HCT116 (cell line): ENCODE measurements around the gene TMEM185B. TPM values are rescaled to one million over a fixed set of nuclear protein-coding genes. Genes with fewer than 3 reads are reported as not detected.

Experiments used
- ATAC-seq: fragments of 200-7000 bp; cut with Tn5 transposase; 2 replicates; pipeline ENCODE4 v1.9.1; 2020; ENCODE audit warnings: mild to moderate bottlenecking, moderate library complexity
- BruUV-seq: library from RNA; stranded (reverse); fragments of 400-500 nt; replicated peaks from 2 replicates; lab custom pipeline; 2021; lab: Mats Ljungman, UMichigan
- CTCF ChIA-PET: fragments of 300-600 bp; sonication (Branson Sonifier 250); formaldehyde crosslinking; loops from one replicate; lab custom pipeline; 2021; ENCODE audit warnings: antibody characterized with exemption; lab: Charles Lee
- POLR2A ChIA-PET: fragments of 300-600, 350-600 bp; sonication (Branson Sonifier 250); formaldehyde crosslinking; loops from one replicate; lab custom pipeline; 2021; ENCODE audit warnings: antibody characterized with exemption; lab: Charles Lee
- RAD21 ChIA-PET, 2 experiments: fragments of 300-600 bp; sonication (Branson Sonifier 250); formaldehyde crosslinking; loops; one replicate each; lab custom pipeline; 2023; ENCODE audit warnings: low total read pairs in 2 of 2; ENCODE audit not compliant: uncharacterized antibody in 2 of 2, unreplicated experiment in 2 of 2, low non-redundant PET in 1 of 2; lab: Charles Lee
- DNase-seq: peaks from one replicate; pipeline ENCODE4 v3.0.0-alpha.2; 2010; ENCODE audit warnings: low read depth, low spot score
- H2AFZ ChIP-seq: fragments of 200-600 bp; shearing (Covaris generic), sonication (generic); 2 replicates; pipeline ENCODE4 v1.6.1; 2017; ENCODE audit warnings: low read depth, mixed run types, mixed read lengths, antibody characterized with exemption, low read length; ENCODE audit not compliant: poor library complexity, severe bottlenecking
- H3K27ac ChIP-seq: 2 replicates; pipeline ENCODE4 v1.5.1; 2012; ENCODE audit warnings: low read depth, low read length
- H3K27me3 ChIP-seq: fragments of 200-600 bp; sonication (generic); 2 replicates; pipeline ENCODE4 v1.6.1; 2016; ENCODE audit warnings: mixed run types, low read length, mixed read lengths; ENCODE audit not compliant: insufficient read depth
- H3K36me3 ChIP-seq, 2 experiments: fragments of 200-500 bp in 1 of 2; fragments of 200-600 bp in 1 of 2; sonication (Bioruptor generic) in 1 of 2; sonication (generic) in 1 of 2; 2 replicates each; pipeline versions ENCODE4 v1.5.1 to v1.6.1; 2014 to 2016; ENCODE audit warnings: low read length in 2 of 2, inconsistent platforms in 1 of 2, mixed read lengths in 1 of 2, mixed run types in 1 of 2; ENCODE audit not compliant: insufficient read depth in 2 of 2, control insufficient read depth in 1 of 2
- H3K4me1 ChIP-seq, 2 experiments: fragments of 200-600 bp in 1 of 2; sonication (generic) in 1 of 2; 2 replicates each; pipeline versions ENCODE4 v1.5.1 to v1.6.1; 2012 to 2017; ENCODE audit warnings: low read length in 2 of 2, inconsistent platforms in 1 of 2, mild to moderate bottlenecking in 1 of 2, mixed read lengths in 1 of 2, mixed run types in 1 of 2, moderate library complexity in 1 of 2; ENCODE audit not compliant: insufficient read depth in 2 of 2, control insufficient read depth in 1 of 2
- H3K4me2 ChIP-seq: fragments of 200-600 bp; sonication (generic); 2 replicates; pipeline ENCODE4 v1.6.1; 2017; ENCODE audit warnings: mixed run types, low read length, mixed read lengths
- H3K4me3 ChIP-seq, 2 experiments: fragments of 200-600 bp in 1 of 2; sonication (generic) in 1 of 2; replicated peaks in 1 of 2; 2 replicates each; pipeline ENCODE4 v1.5.1; 2011 to 2016; ENCODE audit warnings: low read length in 2 of 2, control low read depth in 1 of 2, low read depth in 1 of 2, mild to moderate bottlenecking in 1 of 2, mixed read lengths in 1 of 2, mixed run types in 1 of 2
- H3K79me2 ChIP-seq: fragments of 200-600 bp; sonication (generic); 2 replicates; pipeline ENCODE4 v1.6.1; 2017; ENCODE audit warnings: mild to moderate bottlenecking, mixed run types, low read length, moderate library complexity, mixed read lengths; ENCODE audit not compliant: insufficient read depth
- H3K9ac ChIP-seq: fragments of 200-600 bp; sonication (generic); 2 replicates; pipeline ENCODE4 v1.6.1; 2016; ENCODE audit warnings: low read length, mixed read lengths
- H3K9me2 ChIP-seq: fragments of 200-600 bp; sonication (generic), shearing (Covaris generic); 2 replicates; pipeline ENCODE4 v1.6.1; 2017; ENCODE audit warnings: mixed run types, mild to moderate bottlenecking, moderate library complexity; ENCODE audit not compliant: insufficient read depth
- H3K9me3 ChIP-seq, 2 experiments: fragments of 200-500 bp in 1 of 2; fragments of 200-600 bp in 1 of 2; sonication (Bioruptor generic) in 1 of 2; sonication (generic) in 1 of 2; 2 replicates each; pipeline ENCODE4 v1.6.1; 2014 to 2017; ENCODE audit warnings: low read length in 2 of 2, mixed read lengths in 2 of 2, inconsistent platforms in 1 of 2, low read depth in 1 of 2, mild to moderate bottlenecking in 1 of 2, mixed run types in 1 of 2, moderate library complexity in 1 of 2; ENCODE audit not compliant: control insufficient read depth in 1 of 2, insufficient read depth in 1 of 2
- H4K20me1 ChIP-seq: fragments of 200-600 bp; sonication (generic), shearing (Covaris generic); 2 replicates; pipeline ENCODE4 v1.6.1; 2017; ENCODE audit warnings: mixed run types, mild to moderate bottlenecking, moderate library complexity; ENCODE audit not compliant: insufficient read depth
- CBX3 ChIP-seq: IDR thresholded peaks from 2 replicates; pipeline ENCODE4 v1.6.1; 2012; ENCODE audit warnings: low read depth
- CTCF ChIP-seq, 3 experiments: fragments of 200-600 bp in 1 of 3; sonication (generic) in 1 of 3; IDR thresholded peaks in 2 of 3; conservative IDR thresholded peaks in 1 of 3; 2 replicates each; pipeline ENCODE4 v1.5.1; 2012 to 2017; ENCODE audit warnings: low read depth in 2 of 3, low read length in 2 of 3, antibody characterized with exemption in 1 of 3, borderline replicate concordance in 1 of 3, control low read depth in 1 of 3, mild to moderate bottlenecking in 1 of 3, mixed read lengths in 1 of 3, mixed run types in 1 of 3, moderate library complexity in 1 of 3; ENCODE audit not compliant: insufficient read depth in 1 of 3
- EGR1 ChIP-seq: IDR thresholded peaks from 2 replicates; pipeline ENCODE4 v1.6.1; 2012; ENCODE audit warnings: low read depth
- EZH2 ChIP-seq: fragments of 200-600 bp; sonication (generic); IDR thresholded peaks from 2 replicates; pipeline ENCODE4 v1.6.1; 2017; ENCODE audit warnings: antibody characterized with exemption, mixed run types
- FOSL1 ChIP-seq: IDR thresholded peaks from 2 replicates; pipeline ENCODE4 v1.6.1; 2012; ENCODE audit warnings: low read depth
- JUND ChIP-seq: IDR thresholded peaks from 2 replicates; pipeline ENCODE4 v1.6.1; 2012
- POLR2A ChIP-seq: IDR thresholded peaks from 2 replicates; pipeline ENCODE4 v1.7.0; 2011; ENCODE audit warnings: borderline replicate concordance; ENCODE audit not compliant: insufficient read depth, insufficient read length; ENCODE audit errors: extremely low read depth
- POLR2AphosphoS5 ChIP-seq: IDR thresholded peaks from 2 replicates; pipeline ENCODE4 v1.6.1; 2011; ENCODE audit warnings: mild to moderate bottlenecking, low read depth, low read length, moderate library complexity
- RAD21 ChIP-seq: IDR thresholded peaks from 2 replicates; pipeline ENCODE4 v1.6.1; 2012; ENCODE audit warnings: low read depth, mild to moderate bottlenecking
- SIN3A ChIP-seq: IDR thresholded peaks from 2 replicates; pipeline ENCODE4 v1.6.1; 2012; ENCODE audit warnings: low read depth
- SP1 ChIP-seq: IDR thresholded peaks from 2 replicates; pipeline ENCODE4 v1.6.1; 2012; ENCODE audit warnings: low read depth
- SRF ChIP-seq: IDR thresholded peaks from 2 replicates; pipeline ENCODE4 v1.6.1; 2012; ENCODE audit warnings: low read depth
- TCF7L2 ChIP-seq: IDR thresholded peaks from 2 replicates; pipeline ENCODE4 v1.7.0; 2011; ENCODE audit warnings: borderline replicate concordance, inconsistent platforms; ENCODE audit not compliant: insufficient read depth, insufficient read length; ENCODE audit errors: extremely low read depth
- YY1 ChIP-seq: IDR thresholded peaks from 2 replicates; pipeline ENCODE4 v1.6.1; 2011; ENCODE audit warnings: low read length, low read depth, moderate library complexity, mild to moderate bottlenecking; ENCODE audit not compliant: insufficient replicate concordance; ENCODE audit errors: extremely low read depth
- ZNF274 ChIP-seq: fragments of 200-500 bp; sonication (Bioruptor generic); IDR thresholded peaks from 2 replicates; pipeline ENCODE4 v1.6.1; 2014; ENCODE audit warnings: mild to moderate bottlenecking, low read depth, low read length, inconsistent platforms
- intact Hi-C: fragments of 100-400 bp; cut with micrococcal nuclease; formaldehyde crosslinking; loops from 2 replicates; pipeline ENCODE4 v1.10.0; 2022
- total RNA-seq: library from RNA; stranded (reverse); gene quantifications from one replicate; pipeline ENCODE4 v1.2.1, GENCODE V29; 2021; ENCODE audit not compliant: unreplicated experiment
- TF ChIP-seq, protein P1 (sequence below): IDR thresholded peaks from 2 replicates; pipeline ENCODE4 v1.6.1; 2012
- TF ChIP-seq, protein P2 (sequence below): IDR thresholded peaks from 2 replicates; pipeline ENCODE4 v1.6.1; 2012
- TF ChIP-seq, protein P3 (sequence below): IDR thresholded peaks from 2 replicates; pipeline ENCODE4 v1.6.1; 2011; ENCODE audit warnings: mild to moderate bottlenecking, low read length, moderate library complexity; ENCODE audit not compliant: insufficient replicate concordance; ENCODE audit errors: extremely low read depth
- TF ChIP-seq, protein P4 (sequence below): IDR thresholded peaks from 2 replicates; pipeline ENCODE4 v1.6.1; 2012; ENCODE audit warnings: low read depth

The TMEM185B gene
- total RNA-seq, 1 experiment from 2014 or later: 27.1 TPM

DNA sequence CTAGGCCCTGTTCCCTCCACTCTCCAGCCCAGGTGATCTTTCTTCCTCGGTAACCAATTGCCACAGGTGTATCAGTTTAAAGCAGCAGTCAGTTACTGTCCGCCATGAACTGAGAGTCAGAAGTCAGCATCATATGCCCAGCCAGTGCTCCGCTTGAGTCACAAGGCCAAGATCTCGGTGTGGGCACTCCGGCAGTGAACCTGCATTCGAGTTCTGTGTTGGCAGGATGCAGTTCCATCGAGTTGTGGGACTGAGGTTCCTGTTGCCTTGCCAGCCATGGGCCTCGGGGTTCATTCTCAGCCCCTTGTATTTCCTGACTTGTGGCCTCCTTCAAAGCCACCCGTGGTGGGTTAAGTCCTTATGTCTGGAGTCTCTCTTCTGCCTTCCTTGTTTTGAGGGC is 3.1 kb upstream of the TMEM185B start:
- TF ChIP-seq, protein P1, sequence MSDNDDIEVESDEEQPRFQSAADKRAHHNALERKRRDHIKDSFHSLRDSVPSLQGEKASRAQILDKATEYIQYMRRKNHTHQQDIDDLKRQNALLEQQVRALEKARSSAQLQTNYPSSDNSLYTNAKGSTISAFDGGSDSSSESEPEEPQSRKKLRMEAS: no peak
- TF ChIP-seq FOSL1 (no peak), TCF7L2 (no peak), SP1 (no peak), CBX3 (no peak), JUND (no peak), POLR2A (no peak), SRF (no peak), ZNF274 (no peak), SIN3A (no peak), RAD21 (no peak), EGR1 (no peak), YY1 (no peak), CTCF (IDR thresholded peaks at IDR 0.05 in 2 of 3, conservative IDR thresholded peaks at IDR 0.05 in 1 of 3; ENCODE audit: borderline replicate concordance in 1 of 3, insufficient read depth in 1 of 3, low read depth in 2 of 3, low read length in 2 of 3) (no peak), POLR2AphosphoS5 (no peak), EZH2 (no peak)
- TF ChIP-seq, protein P2, sequence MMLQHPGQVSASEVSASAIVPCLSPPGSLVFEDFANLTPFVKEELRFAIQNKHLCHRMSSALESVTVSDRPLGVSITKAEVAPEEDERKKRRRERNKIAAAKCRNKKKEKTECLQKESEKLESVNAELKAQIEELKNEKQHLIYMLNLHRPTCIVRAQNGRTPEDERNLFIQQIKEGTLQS: no peak
- TF ChIP-seq, protein P3, sequence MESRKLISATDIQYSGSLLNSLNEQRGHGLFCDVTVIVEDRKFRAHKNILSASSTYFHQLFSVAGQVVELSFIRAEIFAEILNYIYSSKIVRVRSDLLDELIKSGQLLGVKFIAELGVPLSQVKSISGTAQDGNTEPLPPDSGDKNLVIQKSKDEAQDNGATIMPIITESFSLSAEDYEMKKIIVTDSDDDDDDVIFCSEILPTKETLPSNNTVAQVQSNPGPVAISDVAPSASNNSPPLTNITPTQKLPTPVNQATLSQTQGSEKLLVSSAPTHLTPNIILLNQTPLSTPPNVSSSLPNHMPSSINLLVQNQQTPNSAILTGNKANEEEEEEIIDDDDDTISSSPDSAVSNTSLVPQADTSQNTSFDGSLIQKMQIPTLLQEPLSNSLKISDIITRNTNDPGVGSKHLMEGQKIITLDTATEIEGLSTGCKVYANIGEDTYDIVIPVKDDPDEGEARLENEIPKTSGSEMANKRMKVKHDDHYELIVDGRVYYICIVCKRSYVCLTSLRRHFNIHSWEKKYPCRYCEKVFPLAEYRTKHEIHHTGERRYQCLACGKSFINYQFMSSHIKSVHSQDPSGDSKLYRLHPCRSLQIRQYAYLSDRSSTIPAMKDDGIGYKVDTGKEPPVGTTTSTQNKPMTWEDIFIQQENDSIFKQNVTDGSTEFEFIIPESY: no peak
- TF ChIP-seq, protein P4, sequence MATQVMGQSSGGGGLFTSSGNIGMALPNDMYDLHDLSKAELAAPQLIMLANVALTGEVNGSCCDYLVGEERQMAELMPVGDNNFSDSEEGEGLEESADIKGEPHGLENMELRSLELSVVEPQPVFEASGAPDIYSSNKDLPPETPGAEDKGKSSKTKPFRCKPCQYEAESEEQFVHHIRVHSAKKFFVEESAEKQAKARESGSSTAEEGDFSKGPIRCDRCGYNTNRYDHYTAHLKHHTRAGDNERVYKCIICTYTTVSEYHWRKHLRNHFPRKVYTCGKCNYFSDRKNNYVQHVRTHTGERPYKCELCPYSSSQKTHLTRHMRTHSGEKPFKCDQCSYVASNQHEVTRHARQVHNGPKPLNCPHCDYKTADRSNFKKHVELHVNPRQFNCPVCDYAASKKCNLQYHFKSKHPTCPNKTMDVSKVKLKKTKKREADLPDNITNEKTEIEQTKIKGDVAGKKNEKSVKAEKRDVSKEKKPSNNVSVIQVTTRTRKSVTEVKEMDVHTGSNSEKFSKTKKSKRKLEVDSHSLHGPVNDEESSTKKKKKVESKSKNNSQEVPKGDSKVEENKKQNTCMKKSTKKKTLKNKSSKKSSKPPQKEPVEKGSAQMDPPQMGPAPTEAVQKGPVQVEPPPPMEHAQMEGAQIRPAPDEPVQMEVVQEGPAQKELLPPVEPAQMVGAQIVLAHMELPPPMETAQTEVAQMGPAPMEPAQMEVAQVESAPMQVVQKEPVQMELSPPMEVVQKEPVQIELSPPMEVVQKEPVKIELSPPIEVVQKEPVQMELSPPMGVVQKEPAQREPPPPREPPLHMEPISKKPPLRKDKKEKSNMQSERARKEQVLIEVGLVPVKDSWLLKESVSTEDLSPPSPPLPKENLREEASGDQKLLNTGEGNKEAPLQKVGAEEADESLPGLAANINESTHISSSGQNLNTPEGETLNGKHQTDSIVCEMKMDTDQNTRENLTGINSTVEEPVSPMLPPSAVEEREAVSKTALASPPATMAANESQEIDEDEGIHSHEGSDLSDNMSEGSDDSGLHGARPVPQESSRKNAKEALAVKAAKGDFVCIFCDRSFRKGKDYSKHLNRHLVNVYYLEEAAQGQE: no peak
- TF ChIP-seq, all 23 proteins: peak for 0
- intact Hi-C loops: loop anchor here (5.0 kb wide), 1 partner anchor 451 kb away; no protein-coding TSS in a partner anchor
- ChIA-PET CTCF (no interaction called here), POLR2A (no interaction called here), RAD21 (no interaction called here)
- DNase-seq: no peak
- Histone ChIP-seq H3K9ac (no peak overlapping the region), H3K4me2 (no peak overlapping the region), H3K4me1 (peaks cover 6 to 35% of the 10 kb centered on the region in 2 experiments; a peak in 3 of 4 replicates), H3K79me2 (peaks cover 15% of the 10 kb centered on the region), H3K36me3 (peaks cover 0 to 7% of the 10 kb centered on the region in 2 experiments; a peak in 1 of 4 replicates), H2AFZ (no peak overlapping the region), H3K4me3 (no peak overlapping the region), H3K9me3 (no peaks in the 10 kb centered on the region), H3K27me3 (no peaks in the 10 kb centered on the region), H3K27ac (no peak overlapping the region), H3K9me2 (no peaks in the 10 kb centered on the region), H4K20me1 (no peaks in the 10 kb centered on the region)
- ATAC-seq: no peak
- BruUV-seq: no TSS peak
